ENCODE measurements around the gene DTWD1.
"Not testable (repeated sequence)": the region's sequence is repeated elsewhere in the genome, so short reads cannot be mapped to it uniquely, and the experiment has no call there.

The DTWD1 gene

DNA sequence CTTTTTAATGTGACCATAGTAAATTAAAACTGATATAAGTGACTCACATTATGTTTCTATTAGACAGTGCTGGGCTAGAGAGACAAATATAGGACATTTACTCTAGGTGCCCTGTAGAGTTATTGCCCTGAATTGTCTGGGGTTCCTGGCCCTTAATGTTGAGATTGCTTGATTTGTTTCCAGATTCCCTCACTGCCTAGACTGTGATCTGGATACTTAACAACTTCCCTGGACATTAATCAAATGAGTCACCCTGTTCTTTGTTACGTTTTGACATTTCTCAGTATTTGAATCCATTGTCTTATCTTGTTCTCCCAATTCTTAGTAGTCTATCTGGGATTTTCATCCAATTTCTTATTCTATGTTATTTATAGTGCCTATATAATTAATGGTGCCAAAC lies 65.8 kb downstream of the DTWD1 start:
- TF ChIP-seq, protein P1, sequence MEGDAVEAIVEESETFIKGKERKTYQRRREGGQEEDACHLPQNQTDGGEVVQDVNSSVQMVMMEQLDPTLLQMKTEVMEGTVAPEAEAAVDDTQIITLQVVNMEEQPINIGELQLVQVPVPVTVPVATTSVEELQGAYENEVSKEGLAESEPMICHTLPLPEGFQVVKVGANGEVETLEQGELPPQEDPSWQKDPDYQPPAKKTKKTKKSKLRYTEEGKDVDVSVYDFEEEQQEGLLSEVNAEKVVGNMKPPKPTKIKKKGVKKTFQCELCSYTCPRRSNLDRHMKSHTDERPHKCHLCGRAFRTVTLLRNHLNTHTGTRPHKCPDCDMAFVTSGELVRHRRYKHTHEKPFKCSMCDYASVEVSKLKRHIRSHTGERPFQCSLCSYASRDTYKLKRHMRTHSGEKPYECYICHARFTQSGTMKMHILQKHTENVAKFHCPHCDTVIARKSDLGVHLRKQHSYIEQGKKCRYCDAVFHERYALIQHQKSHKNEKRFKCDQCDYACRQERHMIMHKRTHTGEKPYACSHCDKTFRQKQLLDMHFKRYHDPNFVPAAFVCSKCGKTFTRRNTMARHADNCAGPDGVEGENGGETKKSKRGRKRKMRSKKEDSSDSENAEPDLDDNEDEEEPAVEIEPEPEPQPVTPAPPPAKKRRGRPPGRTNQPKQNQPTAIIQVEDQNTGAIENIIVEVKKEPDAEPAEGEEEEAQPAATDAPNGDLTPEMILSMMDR (IDR thresholded peaks at IDR 0.05; ENCODE audit: control insufficient read depth, insufficient read depth, low read depth, low read length, missing control alignments): no peak
- H3K4me3 ChIP-seq (ENCODE audit: control insufficient read depth, low read depth, low read length): no peak overlapping the region
- DNase-seq (ENCODE audit: low read depth): no peak

DNA sequence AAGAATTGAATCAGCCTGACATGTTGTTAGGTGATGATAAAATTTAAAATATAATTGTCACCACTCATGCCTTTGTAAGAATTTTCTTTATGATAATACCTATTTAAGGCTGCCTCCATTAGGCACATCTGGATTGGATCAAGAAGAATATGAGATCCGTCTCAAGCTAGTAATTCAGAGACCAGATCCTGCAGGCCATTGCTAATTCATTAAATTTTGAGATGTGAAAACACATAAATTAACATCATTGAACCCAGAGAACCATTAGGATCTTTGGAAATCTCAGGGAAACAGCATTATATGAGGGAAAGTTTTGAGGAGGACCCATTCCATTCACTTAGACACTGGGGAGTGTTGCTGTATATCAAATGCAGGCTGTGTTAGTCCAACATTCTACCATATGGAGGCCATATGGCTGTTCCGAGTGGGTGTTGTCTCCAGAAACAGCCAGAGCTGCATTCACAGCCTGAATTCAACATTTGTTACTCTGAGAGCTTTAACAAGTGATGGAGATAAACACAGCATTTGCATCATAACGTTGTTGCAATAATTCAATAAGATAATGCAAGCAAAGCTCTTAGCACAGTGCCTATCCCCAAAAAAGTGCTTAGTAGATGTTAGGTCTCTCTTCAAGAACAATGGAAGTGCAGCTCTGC lies 67.4 kb downstream of the DTWD1 start:
- no peak overlapping the region for H3K4me3 ChIP-seq (ENCODE audit: control insufficient read depth, low read depth, low read length)
- DNase-seq (ENCODE audit: low read depth): no peak
- TF ChIP-seq, protein P1 (IDR thresholded peaks at IDR 0.05; ENCODE audit: control insufficient read depth, insufficient read depth, low read depth, low read length, missing control alignments): no peak

DNA sequence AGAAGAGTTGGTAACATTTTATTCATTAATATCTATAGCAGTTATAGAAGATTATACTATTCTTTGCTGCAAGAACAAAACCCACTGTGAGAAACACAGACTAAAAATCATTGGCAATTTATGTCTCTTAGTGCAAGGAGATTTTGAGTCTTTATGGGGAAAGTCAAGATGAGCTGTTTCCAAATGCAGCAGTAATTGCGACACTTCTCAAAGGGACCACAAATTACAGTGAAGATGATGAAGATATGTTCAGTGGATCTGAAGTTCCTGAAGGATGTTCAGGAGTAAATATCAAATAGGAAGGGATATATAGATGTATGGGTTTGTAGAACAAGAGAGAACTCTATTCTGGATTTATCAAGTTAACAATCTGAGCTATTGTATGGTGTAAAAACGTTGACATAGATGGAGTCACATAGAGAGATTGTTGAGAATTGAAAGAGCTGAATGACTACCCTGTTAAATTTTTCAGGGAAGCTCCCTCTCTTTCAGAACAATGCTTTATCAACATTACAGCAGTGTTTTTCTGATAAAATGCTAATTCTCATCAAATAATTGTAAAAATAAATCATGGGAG lies 71.8 kb downstream of the DTWD1 start:
- DNase-seq (ENCODE audit: low read depth): no peak
- no peak overlapping the region for H3K4me3 ChIP-seq (ENCODE audit: control insufficient read depth, low read depth, low read length)
- TF ChIP-seq, protein P1 (IDR thresholded peaks at IDR 0.05; ENCODE audit: control insufficient read depth, insufficient read depth, low read depth, low read length, missing control alignments): no peak

DNA sequence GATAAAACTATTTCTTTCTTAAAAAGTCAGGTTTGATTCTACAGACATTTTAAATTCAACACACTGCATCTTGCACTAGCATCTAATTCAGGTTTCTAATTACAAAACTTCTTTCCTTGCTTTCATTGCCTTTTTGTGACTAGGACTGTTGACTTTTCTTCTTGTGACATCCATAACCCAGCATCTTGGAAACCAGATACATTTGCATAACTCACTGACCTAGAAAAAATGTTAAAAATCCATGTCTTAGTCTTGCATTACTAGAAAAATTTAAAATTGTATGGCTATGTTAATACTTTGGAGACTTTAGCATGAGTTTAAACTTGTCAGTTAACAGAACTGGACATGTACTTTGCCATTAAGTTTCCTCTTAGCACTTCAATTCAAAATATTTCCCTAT lies 72.7 kb downstream of the DTWD1 start:
- TF ChIP-seq, protein P1 (IDR thresholded peaks at IDR 0.05; ENCODE audit: control insufficient read depth, insufficient read depth, low read depth, low read length, missing control alignments): no peak
- no peak overlapping the region for H3K4me3 ChIP-seq (ENCODE audit: control insufficient read depth, low read depth, low read length)
- DNase-seq (ENCODE audit: low read depth): no peak

DNA sequence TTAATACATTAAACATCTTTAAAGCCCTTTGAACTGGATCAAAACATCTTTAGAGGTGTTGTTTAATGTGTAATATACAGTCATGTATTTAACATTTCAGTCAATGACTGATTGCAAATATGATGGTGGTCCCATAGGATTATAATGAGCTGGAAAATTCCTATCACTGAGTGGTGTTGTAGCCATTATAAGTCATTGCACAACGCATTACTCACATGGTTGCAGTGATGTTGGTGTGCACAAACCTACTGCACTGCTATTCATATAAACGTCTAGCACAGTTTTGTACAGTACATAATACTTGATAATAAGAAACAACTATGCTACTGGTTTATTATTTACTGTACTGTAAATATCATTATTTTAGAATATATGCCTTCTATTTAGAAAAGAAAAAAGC lies 75.6 kb downstream of the DTWD1 start:
- H3K4me3 ChIP-seq (ENCODE audit: control insufficient read depth, low read depth, low read length): no peak overlapping the region
- TF ChIP-seq, protein P1 (IDR thresholded peaks at IDR 0.05; ENCODE audit: control insufficient read depth, insufficient read depth, low read depth, low read length, missing control alignments): no peak
- DNase-seq (ENCODE audit: low read depth): no peak

DNA sequence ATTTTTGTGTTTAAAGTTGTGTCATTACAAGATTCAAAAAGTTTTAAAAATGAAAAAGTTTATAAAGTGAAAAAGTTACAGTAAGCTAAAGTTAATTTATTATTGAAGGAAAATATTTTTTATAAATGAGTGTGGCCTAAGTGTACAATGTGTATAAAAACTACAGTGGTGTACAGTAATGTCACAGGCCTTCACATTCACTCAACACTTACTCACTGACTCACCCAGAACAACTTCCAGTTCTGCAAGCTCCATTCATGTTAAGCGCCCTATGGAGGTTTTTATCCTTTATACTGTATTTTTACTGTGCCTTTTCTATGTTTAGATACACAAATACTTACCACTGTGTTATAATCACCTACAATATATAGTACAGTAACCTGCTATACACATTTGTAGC lies 76.3 kb downstream of the DTWD1 start:
- DNase-seq (ENCODE audit: low read depth): no peak
- TF ChIP-seq, protein P1 (IDR thresholded peaks at IDR 0.05; ENCODE audit: control insufficient read depth, insufficient read depth, low read depth, low read length, missing control alignments): no peak

DNA sequence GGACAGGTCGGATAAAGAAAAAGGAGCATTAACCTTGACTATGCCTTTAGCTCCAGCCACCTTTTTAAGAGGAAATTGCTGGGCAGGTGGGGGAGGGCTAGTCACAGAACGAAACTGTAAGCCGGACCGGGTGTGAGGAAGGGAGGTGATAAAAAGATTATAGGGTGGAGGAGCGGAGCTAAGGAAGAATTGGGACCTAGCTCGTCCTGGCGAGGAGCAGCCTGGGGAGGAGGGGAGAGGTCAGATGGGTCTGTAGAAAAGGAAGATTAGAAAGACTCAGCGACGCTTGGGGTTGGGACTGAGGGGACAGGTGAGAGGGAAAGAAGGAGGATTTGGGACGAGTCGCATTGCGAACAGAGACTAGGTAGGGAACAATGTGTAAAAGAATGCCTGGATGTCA lies 82.1 kb downstream of the DTWD1 start:
- H3K4me3 ChIP-seq (ENCODE audit: control insufficient read depth, low read depth, low read length); DNase-seq (ENCODE audit: low read depth): not testable (repeated sequence)

More for the DNA sequence above, 76.3 kb downstream of the DTWD1 start:
- no peak overlapping the region for H3K4me3 ChIP-seq (ENCODE audit: control insufficient read depth, low read depth, low read length)

All from AG09309 (cell line).